ENCODE data around the gene HS1BP3. TPM values are rescaled to one million over a fixed set of nuclear protein-coding genes. Genes with fewer than 3 reads are reported as not detected.

Gene HS1BP3
- total RNA-seq, 1 experiment from 2014 or later: 16.2 TPM

GRCh38 chr2:20657522-20658235, 6.8 kb upstream of the HS1BP3 start:
- Histone ChIP-seq H3K9me2 (ENCODE audit: insufficient read depth) (no peaks in the 10 kb centered on the region), H3K27ac (no peak overlapping the region), H3K79me2 (ENCODE audit: low read depth) (no peaks in the 10 kb centered on the region), H2AFZ (no peak overlapping the region), H3K4me1 (replicated peaks; ENCODE audit: insufficient read depth) (peaks cover 15% of the 10 kb centered on the region), H3F3A (ENCODE audit: insufficient read depth, low read depth) (no peaks in the 10 kb centered on the region; the same call in 1 of the 2 replicates), H3K4me3 (no peak overlapping the region), H3K4me2 (no peak overlapping the region), H3K27me3 (ENCODE audit: insufficient read depth, low read depth) (no peaks in the 10 kb centered on the region), H3K9me3 (ENCODE audit: insufficient read depth, low read depth) (no peaks in the 10 kb centered on the region), H3K36me3 (ENCODE audit: low read depth) (no peaks in the 10 kb centered on the region), H4K20me1 (ENCODE audit: insufficient read depth) (no peaks in the 10 kb centered on the region)
- ChIA-PET POLR2A (ENCODE audit: unreplicated experiment) (no interaction called here), CTCF (no interaction called here)
- intact Hi-C loops (cut with micrococcal nuclease; ENCODE audit: unreplicated experiment): no loop called here
- no peak for DNase-seq
- no peak for TF ChIP-seq CTCF (conservative IDR thresholded peaks at IDR 0.05)
- BruUV-seq (replicated peaks): no TSS peak

GRCh38 chr2:20656561-20656960, 5.7 kb upstream of the HS1BP3 start:
- ChIA-PET POLR2A (ENCODE audit: unreplicated experiment) (no interaction called here), CTCF (interaction anchor here (0.7 kb wide), 1 partner anchor 147 kb away, joined by 4 read pairs; no protein-coding TSS in a partner anchor)
- Histone ChIP-seq H3K4me2 (no peak overlapping the region), H3K36me3 (ENCODE audit: low read depth) (no peaks in the 10 kb centered on the region), H3K27ac (no peak overlapping the region), H3K9me2 (ENCODE audit: insufficient read depth) (no peaks in the 10 kb centered on the region), H3K4me3 (no peak overlapping the region), H3K27me3 (ENCODE audit: insufficient read depth, low read depth) (no peaks in the 10 kb centered on the region), H3K9me3 (ENCODE audit: insufficient read depth, low read depth) (no peaks in the 10 kb centered on the region), H3K79me2 (ENCODE audit: low read depth) (no peaks in the 10 kb centered on the region), H3F3A (ENCODE audit: insufficient read depth, low read depth) (no peaks in the 10 kb centered on the region; the same call in 1 of the 2 replicates), H2AFZ (no peak overlapping the region), H3K4me1 (replicated peaks; ENCODE audit: insufficient read depth) (peaks cover 14% of the 10 kb centered on the region), H4K20me1 (ENCODE audit: insufficient read depth) (no peaks in the 10 kb centered on the region)
- DNase-seq: no peak
- TF ChIP-seq CTCF (conservative IDR thresholded peaks at IDR 0.05) (no peak), EZH2 (IDR thresholded peaks at IDR 0.05; ENCODE audit: low read depth) (no peak)
- no TSS peak for BruUV-seq (replicated peaks)
- intact Hi-C loops (cut with micrococcal nuclease; ENCODE audit: unreplicated experiment): no loop called here

- Histone ChIP-seq H4K20me1 (ENCODE audit: insufficient read depth) (no peaks in the 10 kb centered on the region), H3K9me2 (ENCODE audit: insufficient read depth) (no peaks in the 10 kb centered on the region), H3K27ac (no peak overlapping the region), H3K27me3 (ENCODE audit: insufficient read depth, low read depth) (no peaks in the 10 kb centered on the region), H3K4me3 (no peak overlapping the region), H2AFZ (no peak overlapping the region), H3K36me3 (ENCODE audit: low read depth) (no peaks in the 10 kb centered on the region), H3K9me3 (ENCODE audit: insufficient read depth, low read depth) (no peaks in the 10 kb centered on the region), H3K79me2 (ENCODE audit: low read depth) (no peaks in the 10 kb centered on the region), H3K4me2 (no peak overlapping the region), H3F3A (ENCODE audit: insufficient read depth, low read depth) (no peaks in the 10 kb centered on the region), H3K4me1 (replicated peaks; ENCODE audit: insufficient read depth) (peaks cover 12% of the 10 kb centered on the region)
- no peak for DNase-seq
- TF ChIP-seq CTCF (conservative IDR thresholded peaks at IDR 0.05) (no peak), EZH2 (IDR thresholded peaks at IDR 0.05; ENCODE audit: low read depth) (no peak)
- POLR2A ChIA-PET (ENCODE audit: unreplicated experiment): no interaction called here
- BruUV-seq (replicated peaks): no TSS peak
- CTCF ChIA-PET: no interaction called here
- intact Hi-C loops (cut with micrococcal nuclease; ENCODE audit: unreplicated experiment): no loop called here
These were observed 3.6 kb upstream of the HS1BP3 start for GRCh38 chr2:20654535-20654813.

Data from PC-9 (cell line).